GM12878 (cell line): ENCODE results near the gene MIA3. TPM values are rescaled to one million over a fixed set of nuclear protein-coding genes. Genes with fewer than 3 reads are reported as not detected.

Experiments
- ATAC-seq: fragments of 200-7000 bp; cut with Tn5 transposase; 3 replicates; pipeline ENCODE4 v1.9.1; 2020; ENCODE audit warnings: mild to moderate bottlenecking, moderate library complexity
- BruUV-seq: library from RNA; stranded (reverse); fragments of 400-500 nt; replicated peaks from 2 replicates; lab custom pipeline; 2021; lab: Mats Ljungman, UMichigan
- CTCF ChIA-PET: fragments of 300-600 bp; sonication (Branson Sonifier 250); formaldehyde crosslinking; extraction: SDS; loops from one replicate; lab custom pipeline; 2021; ENCODE audit warnings: inconsistent platforms; lab: Yijun Ruan, JAX
- POLR2A ChIA-PET: fragments of 350-600 bp; formaldehyde crosslinking; extraction: SDS; loops from one replicate; lab custom pipeline; 2021; ENCODE audit warnings: inconsistent platforms; lab: Charles Lee
- RAD21 ChIA-PET: fragments of 300-600 bp; sonication (Branson Sonifier 250); formaldehyde crosslinking; loops from one replicate; lab custom pipeline; 2023; ENCODE audit warnings: antibody characterized with exemption; ENCODE audit not compliant: unreplicated experiment; lab: Charles Lee
- SMC1A ChIA-PET: fragments of 300-600 bp; sonication (Branson Sonifier 250); formaldehyde crosslinking; loops from one replicate; lab custom pipeline; 2023; ENCODE audit not compliant: unreplicated experiment, uncharacterized antibody; lab: Charles Lee
- DNase-seq: peaks from one replicate; pipeline ENCODE4 v3.0.0-alpha.2; 2011; ENCODE audit warnings: low read depth, low spot score
- FAIRE-seq: peaks from 3 replicates; lab custom pipeline; 2011; peaks lifted over from hg19 to GRCh38; lab: Jason Lieb, UNC
- H2AFZ ChIP-seq: 2 replicates; pipeline ENCODE4 v1.6.0; 2011; ENCODE audit warnings: low read depth, low read length, control low read depth; ENCODE audit not compliant: control insufficient read depth
- H3K27ac ChIP-seq: 2 replicates; pipeline ENCODE4 v1.5.1; 2011; ENCODE audit warnings: control low read depth; ENCODE audit not compliant: control insufficient read depth, insufficient read depth
- H3K27me3 ChIP-seq, 2 experiments: replicated peaks in 1 of 2; 2 replicates each; pipeline versions ENCODE4 v1.6.0 to v1.6.1; 2011; ENCODE audit warnings: low read length in 1 of 2; ENCODE audit not compliant: control insufficient read depth in 2 of 2, insufficient read depth in 2 of 2
- H3K36me3 ChIP-seq, 2 experiments: 2 replicates each; pipeline ENCODE4 v1.5.1; 2011; ENCODE audit warnings: low read length in 1 of 2; ENCODE audit not compliant: control insufficient read depth in 2 of 2, insufficient read depth in 2 of 2
- H3K4me1 ChIP-seq: 2 replicates; pipeline ENCODE4 v1.6.1; 2011; ENCODE audit warnings: mild to moderate bottlenecking, low read length, moderate library complexity, mixed read lengths; ENCODE audit not compliant: control insufficient read depth, insufficient read depth
- H3K4me2 ChIP-seq: 2 replicates; pipeline ENCODE4 v1.6.0; 2011; ENCODE audit warnings: control low read depth; ENCODE audit not compliant: control insufficient read depth, insufficient read depth
- H3K4me3 ChIP-seq: fragments of 200-600 bp; sonication (generic); 2 replicates; pipeline ENCODE4 v1.5.1; 2016
- H3K79me2 ChIP-seq: 2 replicates; pipeline ENCODE4 v1.6.0; 2011; ENCODE audit warnings: low read length; ENCODE audit not compliant: control insufficient read depth, insufficient read depth
- H3K9ac ChIP-seq: 2 replicates; pipeline ENCODE4 v1.8.0; 2011; ENCODE audit warnings: low read length, control low read depth, mixed read lengths; ENCODE audit not compliant: control insufficient read depth, insufficient read depth
- H3K9me3 ChIP-seq: replicated peaks from 3 replicates; pipeline ENCODE4 v1.5.1; 2011; ENCODE audit warnings: mild to moderate bottlenecking, low read length; ENCODE audit not compliant: control insufficient read depth, insufficient read depth
- H4K20me1 ChIP-seq: 2 replicates; pipeline ENCODE4 v1.6.0; 2011; ENCODE audit not compliant: control insufficient read depth, insufficient read depth
- HDAC2 ChIP-seq: fragments of 200-600 bp; sonication (generic); IDR thresholded peaks from 2 replicates; pipeline ENCODE4 v1.6.1; 2017
- IKZF1 ChIP-seq: fragments of 450-650 bp; conservative IDR thresholded peaks from 2 replicates; pipeline ENCODE4 v1.6.1; 2017; ENCODE audit warnings: antibody characterized with exemption, mild to moderate bottlenecking
- KDM1A ChIP-seq: fragments of 200-600 bp; sonication (generic); IDR thresholded peaks from 2 replicates; pipeline ENCODE4 v1.6.1; 2016; ENCODE audit warnings: borderline replicate concordance
- MEF2B ChIP-seq: fragments of 450-650 bp; IDR thresholded peaks from 2 replicates; pipeline ENCODE4 v1.6.1; 2018; ENCODE audit warnings: mild to moderate bottlenecking, moderate library complexity; ENCODE audit not compliant: partially characterized antibody, poor library complexity, severe bottlenecking
- MTA3 ChIP-seq: IDR thresholded peaks from 2 replicates; pipeline ENCODE4 v1.6.1; 2012; ENCODE audit warnings: low read length, inconsistent platforms, borderline replicate concordance
- PAX5 ChIP-seq: IDR thresholded peaks from 2 replicates; pipeline ENCODE4 v1.6.1; 2011; ENCODE audit warnings: low read depth, low read length, borderline replicate concordance
- WGBS: methylation state at CpG from one replicate; pipeline ENCODE4 v1.1.6; 2016; ENCODE audit warnings: low lambda C conversion rate; ENCODE audit not compliant: insufficient replicate concordance, insufficient coverage; ENCODE audit errors: missing lambda C conversion rate; 5-methylcytosine and 5-hydroxymethylcytosine counted together
- in situ Hi-C: fragments of 300-500 bp; cut with MboI; formaldehyde crosslinking; loops from 9 replicates; pipeline ENCODE4 v1.14.3; 2018; ENCODE audit warnings: mixed read lengths
- intact Hi-C: fragments of 100-400 bp; cut with micrococcal nuclease; formaldehyde crosslinking; loops from one replicate; pipeline ENCODE4 v1.14.2; 2022; ENCODE audit not compliant: unreplicated experiment
- polyA plus RNA-seq, 11 experiments: library from polyadenylated mRNA; depleted of rRNA in 4 of 11; unstranded in 6 of 11; stranded (reverse) in 5 of 11; fragments of >200 nt; fragmentation: Nextera tagmentation in 4 of 11; fragmentation: Illumina TruSeq in 1 of 11; extraction: Ambion mirVana in 4 of 11; extraction: Trizol in 1 of 11; gene quantifications; 1 replicate in 1 of 11; 2 replicates in 10 of 11; pipeline versions ENCODE4 v1.2.1 to v1.2.3, GENCODE V29; 2011 to 2016; ENCODE audit warnings: inconsistent platforms in 2 of 11, missing spikeins in 2 of 11, low read depth in 1 of 11
- total RNA-seq, 4 experiments: library from RNA; depleted of rRNA in 3 of 4; stranded (reverse); fragments of >200 nt in 3 of 4; fragmentation: Illumina TruSeq in 1 of 4; extraction: Trizol in 1 of 4; gene quantifications; 2 replicates each; pipeline versions ENCODE4 v1.2.1 to v1.2.3, GENCODE V29; 2013 to 2021

The MIA3 gene
- total and polyA plus RNA-seq, 10 of the 15 experiments (the other 5 are each of a cell fraction or from before 2014, with no cell fraction given) = 12.9 to 50.8 (median 30.3) TPM

- BruUV-seq = no TSS peak
- TF ChIP-seq MTA3 (no peak), IKZF1 (no peak), HDAC2 (no peak)
- Histone ChIP-seq H4K20me1 (peaks cover 2% of the 10 kb centered on the region; the same call in 1 of the 2 replicates), H3K9me3 (no peaks in the 10 kb centered on the region), H2AFZ (no peak overlapping the region), H3K4me3 (no peak overlapping the region), H3K4me1 (peaks cover 20% of the 10 kb centered on the region), H3K27ac (no peak overlapping the region), H3K9ac (no peak overlapping the region), H3K36me3 (peaks cover 2 to 32% of the 10 kb centered on the region in 2 experiments), H3K4me2 (no peak overlapping the region), H3K27me3 (no peaks in the 10 kb centered on the region), H3K79me2 (no peaks in the 10 kb centered on the region)
- DNase-seq (no peak), ATAC-seq (no peak), FAIRE-seq (no peak)
- in situ Hi-C loops = loop anchor here (10.0 kb wide), 1 partner anchor 427 kb away; no protein-coding TSS in a partner anchor
- CTCF ChIA-PET = interaction anchor here (1.1 kb wide), 1 partner anchor 23 kb away, joined by 5 read pairs; no protein-coding TSS in a partner anchor
- WGBS = 100% methylated on average over 2 of the region's 2 CpGs
- intact Hi-C loops = no loop called here
- RAD21 ChIA-PET = no interaction called here
- SMC1A ChIA-PET = interaction anchor here (0.8 to 1.3 kb wide), 4 partner anchors 9 to 23 kb away, joined by 3 to 6 read pairs (median 4); no protein-coding TSS in a partner anchor
- POLR2A ChIA-PET = no interaction called here
These were observed 40.0 kb downstream of the MIA3 start for GRCh38 chr1:222657899-222658298.

GRCh38 chr1:222663431-222663934, 45.6 kb downstream of the MIA3 start:
- ChIA-PET SMC1A (no interaction called here), POLR2A (no interaction called here), RAD21 (no interaction called here), CTCF (interaction anchor here (2.5 kb wide), 1 partner anchor 29 kb away, joined by 7 read pairs; no protein-coding TSS in a partner anchor)
- no peak for FAIRE-seq
- no peaks in the 10 kb centered on the region for H3K9me3 ChIP-seq
- no peaks in the 10 kb centered on the region for H3K79me2 ChIP-seq
- BruUV-seq = no TSS peak
- peaks cover 4 to 50% of the 10 kb centered on the region in 2 experiments for H3K36me3 ChIP-seq
- DNase-seq = no peak
- H3K4me3 ChIP-seq = no peak overlapping the region
- no peak overlapping the region for H3K27ac ChIP-seq
- in situ Hi-C loops (loop anchor here (5.0 kb wide), 1 partner anchor 49 kb away; the partner anchor contains the start of genes AIDA and BROX), intact Hi-C loops (no loop called here)
- peaks cover 2% of the 10 kb centered on the region; the same call in 1 of the 2 replicates for H4K20me1 ChIP-seq
- H3K4me2 ChIP-seq = no peak overlapping the region
- no peak overlapping the region for H2AFZ ChIP-seq
- no peaks in the 10 kb centered on the region for H3K27me3 ChIP-seq
- H3K9ac ChIP-seq = no peak overlapping the region
- TF ChIP-seq PAX5 = no peak
- no peak for TF ChIP-seq MEF2B
- TF ChIP-seq KDM1A = no peak
- H3K4me1 ChIP-seq = no peaks in the 10 kb centered on the region
- no peak for ATAC-seq
- 96% methylated on average over 4 of the region's 4 CpGs for WGBS
